H9 (cell line): ENCODE results near the gene TECTA. TPM values are rescaled to one million over a fixed set of nuclear protein-coding genes. Genes with fewer than 3 reads are reported as not detected.

ENCODE experiments used
- DNase-seq: peaks from one replicate; pipeline ENCODE4 v3.0.0-alpha.2; 2017
- H2AFZ ChIP-seq: one replicate; pipeline ENCODE4 v1.6.1; 2013; ENCODE audit warnings: mild to moderate bottlenecking, low read length, control low read depth, moderate library complexity
- H2AK5ac ChIP-seq: 2 replicates; pipeline ENCODE4 v1.6.1; 2013; ENCODE audit warnings: low read length, control low read depth, mixed read lengths; ENCODE audit not compliant: insufficient read length
- H2BK120ac ChIP-seq: one replicate; pipeline ENCODE4 v1.6.1; 2013; ENCODE audit warnings: low read depth, mild to moderate bottlenecking, low read length, control low read depth, inconsistent platforms; ENCODE audit not compliant: poor library complexity, severe bottlenecking
- H2BK12ac ChIP-seq: 2 replicates; pipeline ENCODE4 v1.6.1; 2013; ENCODE audit warnings: low read length, control low read depth, mixed read lengths, low read depth; ENCODE audit not compliant: insufficient read length
- H2BK15ac ChIP-seq: 2 replicates; pipeline ENCODE4 v1.6.1; 2013; ENCODE audit warnings: low read depth, low read length, control low read depth
- H2BK20ac ChIP-seq: one replicate; pipeline ENCODE4 v1.6.1; 2013; ENCODE audit warnings: low read depth, mild to moderate bottlenecking, low read length, control low read depth, inconsistent platforms; ENCODE audit not compliant: poor library complexity, severe bottlenecking
- H2BK5ac ChIP-seq: 2 replicates; pipeline ENCODE4 v1.6.1; 2013; ENCODE audit warnings: low read length, control low read depth, mixed read lengths; ENCODE audit not compliant: insufficient read length
- H3K14ac ChIP-seq: 2 replicates; pipeline ENCODE4 v1.6.1; 2013; ENCODE audit warnings: low read length, control low read depth; ENCODE audit not compliant: insufficient read depth
- H3K18ac ChIP-seq: 2 replicates; pipeline ENCODE4 v1.6.1; 2013; ENCODE audit warnings: low read depth, mild to moderate bottlenecking, mixed read lengths, low read length, control low read depth; ENCODE audit not compliant: insufficient read length
- H3K23ac ChIP-seq: 2 replicates; pipeline ENCODE4 v1.6.1; 2013; ENCODE audit warnings: low read length, control low read depth, mixed read lengths, low read depth; ENCODE audit not compliant: insufficient read length
- H3K23me2 ChIP-seq: 2 replicates; pipeline ENCODE4 v1.6.1; 2013; ENCODE audit warnings: low read depth, mild to moderate bottlenecking, mixed read lengths, low read length, control low read depth; ENCODE audit not compliant: insufficient read length, poor library complexity, severe bottlenecking
- H3K27ac ChIP-seq: 2 replicates; pipeline ENCODE4 v1.5.1; 2013; ENCODE audit warnings: low read length, control low read depth, mixed read lengths, low read depth; ENCODE audit not compliant: insufficient read length
- H3K27me3 ChIP-seq: 2 replicates; pipeline ENCODE4 v1.6.1; 2013; ENCODE audit warnings: low read length, control low read depth, inconsistent platforms; ENCODE audit not compliant: insufficient read depth
- H3K4ac ChIP-seq: 2 replicates; pipeline ENCODE4 v1.6.1; 2013; ENCODE audit warnings: low read depth, mild to moderate bottlenecking, control low read depth, inconsistent platforms, low read length, moderate library complexity
- H3K4me1 ChIP-seq: 2 replicates; pipeline ENCODE4 v1.6.1; 2013; ENCODE audit warnings: low read length, control low read depth, inconsistent platforms; ENCODE audit not compliant: insufficient read depth
- H3K4me2 ChIP-seq: 2 replicates; pipeline ENCODE4 v1.6.1; 2013; ENCODE audit warnings: low read length, control low read depth, mixed read lengths; ENCODE audit not compliant: insufficient read length, insufficient read depth
- H3K56ac ChIP-seq: 2 replicates; pipeline ENCODE4 v1.6.1; 2013; ENCODE audit warnings: low read depth, mild to moderate bottlenecking, mixed read lengths, low read length, control low read depth; ENCODE audit not compliant: insufficient read length
- H3K79me1 ChIP-seq: 2 replicates; pipeline ENCODE4 v1.6.1; 2013; ENCODE audit warnings: low read depth, mild to moderate bottlenecking, moderate library complexity, low read length, control low read depth, inconsistent platforms; ENCODE audit not compliant: insufficient read depth, poor library complexity, severe bottlenecking
- H3K79me2 ChIP-seq: 2 replicates; pipeline ENCODE4 v1.6.1; 2013; ENCODE audit warnings: low read length, control low read depth, inconsistent platforms; ENCODE audit not compliant: insufficient read depth
- H3K9ac ChIP-seq: 2 replicates; pipeline ENCODE4 v1.6.1; 2013; ENCODE audit warnings: low read length, control low read depth, mixed read lengths; ENCODE audit not compliant: insufficient read length; ENCODE audit errors: extremely low read depth
- H3K9me3 ChIP-seq: one replicate; pipeline ENCODE4 v1.6.1; 2013; ENCODE audit warnings: low read depth, low read length, inconsistent platforms; ENCODE audit not compliant: control insufficient read depth
- H3T11ph ChIP-seq: one replicate; pipeline ENCODE4 v1.6.1; 2013; ENCODE audit warnings: mild to moderate bottlenecking, low read length, control low read depth, inconsistent platforms
- H4K20me1 ChIP-seq: one replicate; pipeline ENCODE4 v1.6.1; 2013; ENCODE audit not compliant: control insufficient read depth, insufficient read length, insufficient read depth
- H4K5ac ChIP-seq: 2 replicates; pipeline ENCODE4 v1.6.1; 2013; ENCODE audit warnings: low read depth, mild to moderate bottlenecking, mixed read lengths, low read length, control low read depth; ENCODE audit not compliant: insufficient read length
- H4K8ac ChIP-seq: replicated peaks from 2 replicates; pipeline ENCODE4 v1.6.1; 2013; ENCODE audit warnings: low read length, control low read depth, mixed read lengths, low read depth; ENCODE audit not compliant: insufficient read length
- H4K91ac ChIP-seq: 2 replicates; pipeline ENCODE4 v1.6.1; 2013; ENCODE audit warnings: low read depth, mild to moderate bottlenecking, moderate library complexity, mixed read lengths, low read length, control low read depth; ENCODE audit not compliant: insufficient read length
- H3K27ac Mint-ChIP-seq, 3 experiments: 2 replicates in 2 of 3; 3 replicates in 1 of 3; pipeline ENCODE4 v1.8.0; 2020 to 2021; ENCODE audit warnings: mixed read lengths in 3 of 3, mild to moderate bottlenecking in 1 of 3, moderate library complexity in 1 of 3
- H3K27me3 Mint-ChIP-seq: 2 replicates; pipeline ENCODE4 v1.8.0; 2021; ENCODE audit warnings: low read depth, mild to moderate bottlenecking, moderate library complexity, mixed read lengths
- H3K36me3 Mint-ChIP-seq, 3 experiments: 2 replicates in 2 of 3; 3 replicates in 1 of 3; pipeline ENCODE4 v1.8.0; 2020 to 2021; ENCODE audit warnings: low read depth in 3 of 3, mixed read lengths in 3 of 3; ENCODE audit not compliant: insufficient read depth in 1 of 3
- H3K4me1 Mint-ChIP-seq, 2 experiments: 2 replicates each; pipeline ENCODE4 v1.8.0; 2020; ENCODE audit warnings: mixed read lengths in 2 of 2
- H3K4me3 Mint-ChIP-seq, 2 experiments: 2 replicates in 1 of 2; 3 replicates in 1 of 2; pipeline ENCODE4 v1.8.0; 2020 to 2021; ENCODE audit warnings: mild to moderate bottlenecking in 2 of 2, mixed read lengths in 2 of 2, moderate library complexity in 1 of 2
- H3K9me3 Mint-ChIP-seq, 2 experiments: 2 replicates in 1 of 2; 3 replicates in 1 of 2; pipeline ENCODE4 v1.8.0; 2020; ENCODE audit warnings: mild to moderate bottlenecking in 2 of 2, mixed read lengths in 2 of 2, moderate library complexity in 1 of 2
- CTCF ChIP-seq: fragments of 200-600 bp; sonication (generic); conservative IDR thresholded peaks from 3 replicates; pipeline ENCODE4 v1.8.0; 2021; ENCODE audit warnings: antibody characterized with exemption, mild to moderate bottlenecking
- WGBS: extraction: QIAGEN DNeasy Blood & Tissue Kit; methylation state at CpG from one replicate; pipeline ENCODE4 v1.1.7; 2013; ENCODE audit warnings: missing lambda C conversion rate, low lambda C conversion rate, mixed read lengths; ENCODE audit not compliant: insufficient read length; ENCODE audit errors: extremely low coverage; 5-methylcytosine and 5-hydroxymethylcytosine counted together
- total RNA-seq: library from RNA; stranded (reverse); gene quantifications from 2 replicates; pipeline ENCODE4 v1.2.1, GENCODE V29; 2021

TECTA gene
- total RNA-seq, 1 experiment from 2014 or later = 0.66 TPM

- Mint-ChIP-seq H3K27me3 (peaks cover 11% of the 10 kb centered on the region; the same call in 1 of the 2 replicates), H3K36me3 (no peaks in the 10 kb centered on the region), H3K27ac (no peak overlapping the region), H3K4me3 (no peak overlapping the region), H3K4me1 (peaks cover 14 to 18% of the 10 kb centered on the region in 2 experiments), H3K9me3 (no peaks in the 10 kb centered on the region)
- no peak overlapping the region for H2AFZ ChIP-seq
- H4K91ac ChIP-seq = no peak overlapping the region
- H3K9me3 ChIP-seq = no peaks in the 10 kb centered on the region
- no peak overlapping the region for H3T11ph ChIP-seq
- H3K18ac ChIP-seq = no peak overlapping the region
- H3K4ac ChIP-seq = no peak overlapping the region
- no peak overlapping the region for H2BK15ac ChIP-seq
- no peak overlapping the region for H3K23ac ChIP-seq
- no peak overlapping the region for H3K9ac ChIP-seq
- no peak overlapping the region for H3K56ac ChIP-seq
- no peak overlapping the region for H2BK12ac ChIP-seq
- no peak overlapping the region for H2AK5ac ChIP-seq
- TF ChIP-seq CTCF = no peak
- no peaks in the 10 kb centered on the region for H3K79me2 ChIP-seq
- H3K14ac ChIP-seq = no peak overlapping the region
- no peak overlapping the region for H4K5ac ChIP-seq
- no peak overlapping the region for H4K8ac ChIP-seq
- no peak overlapping the region for H3K27ac ChIP-seq
- H2BK20ac ChIP-seq = no peak overlapping the region
- H3K23me2 ChIP-seq = no peaks in the 10 kb centered on the region
- no peaks in the 10 kb centered on the region for H3K79me1 ChIP-seq
- no peak for DNase-seq
- no peak overlapping the region for H2BK120ac ChIP-seq
- H4K20me1 ChIP-seq = no peaks in the 10 kb centered on the region
- no peaks in the 10 kb centered on the region for H3K27me3 ChIP-seq
- H3K4me1 ChIP-seq = 0 out of 2 replicates have a peak, but pooled peaks cover 2% of the 10 kb centered on the region
- no peak overlapping the region for H2BK5ac ChIP-seq
- no peak overlapping the region for H3K4me2 ChIP-seq
- no CpG with 5 or more reads among the region's 2 CpGs for WGBS
Observed at GRCh38 chr11:121109471-121109870, 8.4 kb downstream of the TECTA start.
